Upper lobe of left lung (tissue), 4 donors: Measurements from ENCODE around the gene CNGB1.

Source experiments
- EP300 ChIP-seq, 4 donors: sonication (generic); formaldehyde crosslinking; IDR thresholded peaks; one replicate each; pipeline ENCODE4 v1.5.1; 2017; ENCODE audit warnings: antibody characterized with exemption in 4 of 4, control low read depth in 2 of 4
- POLR2A ChIP-seq, 4 donors: fragments of 450-650 bp; IDR thresholded peaks; one replicate each; pipeline ENCODE4 v1.5.1; 2016 to 2017; ENCODE audit warnings: antibody characterized with exemption in 4 of 4, mild to moderate bottlenecking in 2 of 4
- POLR2AphosphoS5 ChIP-seq, 2 donors: sonication (generic); formaldehyde crosslinking; IDR thresholded peaks; one replicate each; pipeline ENCODE4 v1.5.1; 2017; ENCODE audit warnings: antibody characterized with exemption in 2 of 2
- TF ChIP-seq, protein P1 (sequence below), 6 experiments: fragments of 450-650 bp in 4 of 6; fragments of 200-600 bp in 2 of 6; sonication (generic) in 2 of 6; IDR thresholded peaks; one replicate each; pipeline ENCODE4 v1.5.1; 2016 to 2019; ENCODE audit warnings: antibody characterized with exemption in 6 of 6

GRCh38 chr16:57925310-57925709, 45.6 kb downstream of the CNGB1 start:
- TF ChIP-seq, protein P1, sequence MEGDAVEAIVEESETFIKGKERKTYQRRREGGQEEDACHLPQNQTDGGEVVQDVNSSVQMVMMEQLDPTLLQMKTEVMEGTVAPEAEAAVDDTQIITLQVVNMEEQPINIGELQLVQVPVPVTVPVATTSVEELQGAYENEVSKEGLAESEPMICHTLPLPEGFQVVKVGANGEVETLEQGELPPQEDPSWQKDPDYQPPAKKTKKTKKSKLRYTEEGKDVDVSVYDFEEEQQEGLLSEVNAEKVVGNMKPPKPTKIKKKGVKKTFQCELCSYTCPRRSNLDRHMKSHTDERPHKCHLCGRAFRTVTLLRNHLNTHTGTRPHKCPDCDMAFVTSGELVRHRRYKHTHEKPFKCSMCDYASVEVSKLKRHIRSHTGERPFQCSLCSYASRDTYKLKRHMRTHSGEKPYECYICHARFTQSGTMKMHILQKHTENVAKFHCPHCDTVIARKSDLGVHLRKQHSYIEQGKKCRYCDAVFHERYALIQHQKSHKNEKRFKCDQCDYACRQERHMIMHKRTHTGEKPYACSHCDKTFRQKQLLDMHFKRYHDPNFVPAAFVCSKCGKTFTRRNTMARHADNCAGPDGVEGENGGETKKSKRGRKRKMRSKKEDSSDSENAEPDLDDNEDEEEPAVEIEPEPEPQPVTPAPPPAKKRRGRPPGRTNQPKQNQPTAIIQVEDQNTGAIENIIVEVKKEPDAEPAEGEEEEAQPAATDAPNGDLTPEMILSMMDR (IDR thresholded peaks at IDR 0.05): no peak
- TF ChIP-seq POLR2A (IDR thresholded peaks at IDR 0.05) (no peak), EP300 (IDR thresholded peaks at IDR 0.05) (no peak), POLR2AphosphoS5 (IDR thresholded peaks at IDR 0.05) (no peak)
